ENCODE measurements around the gene DBH.
"Not testable (repeated sequence)": the region's sequence is repeated elsewhere in the genome, so short reads cannot be mapped to it uniquely, and the experiment has no call there.

DBH gene

DNA sequence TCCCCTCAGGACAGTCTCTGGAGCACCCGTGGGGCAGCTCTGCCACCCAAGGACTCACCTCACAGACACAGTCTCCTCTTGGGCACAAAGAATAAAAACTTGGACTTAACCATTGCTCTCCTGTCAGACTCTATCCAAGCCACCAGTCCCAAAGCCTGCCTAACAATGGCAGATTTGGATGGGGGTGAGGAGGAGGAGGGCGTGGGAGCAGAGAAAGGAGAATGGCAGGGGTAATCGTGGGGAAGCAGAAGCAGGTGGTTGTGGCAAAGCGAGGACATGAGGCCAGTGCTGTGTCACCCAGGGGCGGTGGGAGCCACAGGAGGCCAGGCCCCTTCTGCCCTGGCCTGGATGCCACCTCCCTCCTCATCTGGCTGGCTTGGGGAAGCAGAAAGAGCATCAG lies 21.5 kb upstream of the DBH start:
- Histone ChIP-seq H3K36me3 (ENCODE audit: control insufficient read depth, insufficient read depth, low read length) (no peaks in the 10 kb centered on the region), H3K4me1 (ENCODE audit: control insufficient read depth, insufficient read depth, low read length) (no peaks in the 10 kb centered on the region), H3K9me3 (ENCODE audit: control insufficient read depth, insufficient read depth, low read length) (no peaks in the 10 kb centered on the region), H3K27me3 (ENCODE audit: control insufficient read depth, insufficient read depth, low read length) (peaks cover 4% of the 10 kb centered on the region), H3K4me3 (ENCODE audit: low read depth, low read length) (no peak overlapping the region), H3K9ac (ENCODE audit: low read depth, low read length) (no peak overlapping the region)

DNA sequence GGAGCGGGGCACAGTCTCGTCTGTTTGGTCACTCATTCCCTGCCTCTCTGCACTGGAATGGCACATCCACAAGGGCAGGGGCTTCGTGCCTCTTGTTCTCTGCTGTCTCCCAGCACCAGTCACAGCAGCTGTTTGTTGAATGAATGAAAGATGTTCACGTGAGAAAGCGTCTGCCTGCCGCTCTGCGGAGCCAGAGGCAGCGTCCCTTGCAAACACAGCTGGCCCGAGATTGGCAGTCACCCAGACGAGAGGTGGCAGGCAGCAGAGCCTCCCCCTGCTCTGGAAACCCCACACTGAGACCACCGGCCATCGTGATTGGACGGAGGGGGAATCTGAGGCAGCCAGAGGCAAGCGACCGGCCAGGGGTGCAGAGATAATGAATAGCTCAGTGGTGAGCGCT lies 21.0 kb upstream of the DBH start:
- Histone ChIP-seq H3K9me3 (ENCODE audit: control insufficient read depth, insufficient read depth, low read length) (no peaks in the 10 kb centered on the region), H3K27me3 (ENCODE audit: control insufficient read depth, insufficient read depth, low read length) (no peaks in the 10 kb centered on the region), H3K36me3 (ENCODE audit: control insufficient read depth, insufficient read depth, low read length) (no peaks in the 10 kb centered on the region)

DNA sequence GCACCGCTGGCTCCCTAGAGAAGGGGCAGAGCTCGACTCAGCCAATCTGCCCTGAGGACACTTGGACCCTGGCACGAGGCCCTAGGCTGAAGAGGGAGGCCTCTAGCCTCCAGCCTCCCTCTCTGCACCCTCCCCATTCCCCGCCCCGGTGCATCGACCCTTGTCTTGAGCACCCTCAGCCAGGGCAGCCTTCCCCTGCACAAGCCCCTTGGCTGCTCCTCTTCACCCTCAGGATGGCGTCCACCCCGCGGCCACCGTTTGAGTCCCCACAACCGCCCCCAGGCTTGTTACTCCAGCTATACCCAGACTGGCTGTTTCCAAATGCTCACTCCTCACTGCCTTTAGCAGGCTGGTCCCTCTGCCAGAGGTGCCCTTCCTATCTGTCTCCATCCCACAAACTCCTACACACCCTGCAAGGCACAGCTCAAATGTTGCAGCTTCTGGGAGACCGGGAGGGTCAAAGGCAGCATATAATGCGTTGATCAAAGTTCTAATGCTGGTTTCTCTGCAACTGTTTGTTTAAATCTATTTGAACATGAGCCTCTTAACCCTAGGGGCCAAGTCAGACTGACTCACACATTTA lies 20.5 kb upstream of the DBH start:
- no peak overlapping the region for H3K4me3 ChIP-seq (ENCODE audit: low read depth, low read length)
- H3K36me3 ChIP-seq (ENCODE audit: control insufficient read depth, insufficient read depth, low read length) = no peaks in the 10 kb centered on the region
- no peaks in the 10 kb centered on the region for H3K4me1 ChIP-seq (ENCODE audit: control insufficient read depth, insufficient read depth, low read length)
- H3K27me3 ChIP-seq (ENCODE audit: control insufficient read depth, insufficient read depth, low read length) = no peaks in the 10 kb centered on the region
- H3K9me3 ChIP-seq (ENCODE audit: control insufficient read depth, insufficient read depth, low read length) = no peaks in the 10 kb centered on the region
- H3K9ac ChIP-seq (ENCODE audit: low read depth, low read length) = no peak overlapping the region

More for the DNA sequence above, 21.0 kb upstream of the DBH start:
- Histone ChIP-seq H3K9ac (ENCODE audit: low read depth, low read length) (no peak overlapping the region), H3K4me1 (ENCODE audit: control insufficient read depth, insufficient read depth, low read length) (no peaks in the 10 kb centered on the region), H3K4me3 (ENCODE audit: low read depth, low read length) (no peak overlapping the region)

DNA sequence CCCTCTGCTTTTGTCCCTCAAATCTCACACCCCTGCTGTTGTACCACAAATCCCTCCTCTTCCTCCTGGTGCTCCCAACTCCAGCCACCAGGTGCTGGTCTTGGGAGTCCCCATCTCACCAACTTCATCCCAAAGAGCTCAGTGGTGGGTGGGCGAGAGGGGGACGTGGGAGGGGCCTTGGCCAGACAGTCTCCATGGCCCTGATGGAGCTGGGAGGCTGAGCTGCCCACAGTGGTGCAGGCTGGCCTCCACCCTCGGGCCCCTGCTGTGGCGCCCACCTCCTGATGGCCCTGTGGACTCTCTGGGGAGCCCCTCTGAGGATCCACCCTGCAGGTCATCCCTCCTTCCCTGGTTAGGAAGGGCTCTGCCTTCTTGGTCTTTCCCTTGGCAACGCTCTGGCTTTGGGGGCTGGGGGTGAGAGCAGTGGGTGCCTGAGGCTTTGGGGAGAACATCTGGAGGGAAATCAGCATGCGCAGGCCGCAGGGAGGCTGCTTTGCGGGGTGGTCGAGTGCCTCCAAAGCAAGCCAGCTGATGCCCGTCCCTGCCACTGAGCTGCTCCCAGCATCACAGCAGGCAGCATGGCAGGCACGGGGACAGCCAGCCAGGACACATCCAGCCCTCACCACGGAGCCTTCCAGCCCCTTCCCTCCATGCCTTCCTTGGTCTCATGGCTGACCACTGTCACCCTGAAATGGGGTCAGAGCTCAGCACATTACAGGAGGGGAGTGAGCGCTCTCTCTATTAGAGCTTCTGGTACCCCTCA lies 19.3 kb upstream of the DBH start:
- H3K9me3 ChIP-seq (ENCODE audit: control insufficient read depth, insufficient read depth, low read length) = no peaks in the 10 kb centered on the region

DNA sequence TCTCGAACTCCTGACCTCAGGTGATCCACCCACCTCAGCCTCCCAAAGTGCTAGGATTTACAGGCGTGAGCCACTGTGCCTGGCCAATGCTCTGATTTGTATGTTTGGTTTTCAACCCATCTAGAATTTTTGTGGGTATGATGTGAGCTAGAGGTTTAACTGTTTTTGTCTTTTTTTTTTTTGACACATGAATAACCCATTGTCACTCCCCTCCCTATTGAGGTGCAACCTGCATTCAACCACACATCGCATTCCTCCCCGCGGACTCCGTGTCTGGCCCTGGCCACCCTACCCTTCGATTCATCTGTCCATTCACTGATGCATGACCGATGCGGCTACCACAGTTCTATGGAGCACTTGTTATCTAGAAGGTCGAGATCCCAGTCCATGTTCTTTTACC lies 17.4 kb upstream of the DBH start:
- H3K9me3 ChIP-seq (ENCODE audit: control insufficient read depth, insufficient read depth, low read length) = no peaks in the 10 kb centered on the region
- H3K36me3 ChIP-seq (ENCODE audit: control insufficient read depth, insufficient read depth, low read length) = no peaks in the 10 kb centered on the region
- no peak overlapping the region for H3K4me3 ChIP-seq (ENCODE audit: low read depth, low read length)
- no peaks in the 10 kb centered on the region for H3K27me3 ChIP-seq (ENCODE audit: control insufficient read depth, insufficient read depth, low read length)
- no peak overlapping the region for H3K9ac ChIP-seq (ENCODE audit: low read depth, low read length)
- no peaks in the 10 kb centered on the region for H3K4me1 ChIP-seq (ENCODE audit: control insufficient read depth, insufficient read depth, low read length)

More for the DNA sequence above, 19.3 kb upstream of the DBH start:
- Histone ChIP-seq H3K27me3 (ENCODE audit: control insufficient read depth, insufficient read depth, low read length) (no peaks in the 10 kb centered on the region), H3K4me1 (ENCODE audit: control insufficient read depth, insufficient read depth, low read length) (no peaks in the 10 kb centered on the region), H3K9ac (ENCODE audit: low read depth, low read length) (no peak overlapping the region), H3K36me3 (ENCODE audit: control insufficient read depth, insufficient read depth, low read length) (no peaks in the 10 kb centered on the region), H3K4me3 (ENCODE audit: low read depth, low read length) (no peak overlapping the region)

DNA sequence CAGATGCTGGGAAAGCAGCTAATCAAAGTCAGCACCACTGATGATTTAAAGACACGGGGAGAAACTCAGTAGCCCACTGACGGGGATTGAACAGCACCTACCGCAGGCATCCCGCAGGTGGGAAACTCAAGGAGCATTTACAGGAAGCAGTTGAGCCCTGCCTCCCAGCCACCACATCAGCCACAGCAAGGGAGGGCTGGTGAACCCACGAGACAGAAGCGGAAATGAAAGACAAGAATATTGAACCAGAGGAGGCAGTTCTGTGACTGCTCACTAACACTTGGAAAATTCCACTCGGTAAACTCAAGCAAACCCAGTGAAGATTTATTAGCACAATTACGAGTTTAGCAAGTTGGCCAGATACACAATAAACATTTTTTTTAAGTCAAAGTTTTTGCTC lies 16.4 kb upstream of the DBH start:
- H3K27me3 ChIP-seq (ENCODE audit: control insufficient read depth, insufficient read depth, low read length) = no peaks in the 10 kb centered on the region
- H3K36me3 ChIP-seq (ENCODE audit: control insufficient read depth, insufficient read depth, low read length) = no peaks in the 10 kb centered on the region
- no peaks in the 10 kb centered on the region for H3K4me1 ChIP-seq (ENCODE audit: control insufficient read depth, insufficient read depth, low read length)
- H3K9ac ChIP-seq (ENCODE audit: low read depth, low read length) = no peak overlapping the region
- H3K9me3 ChIP-seq (ENCODE audit: control insufficient read depth, insufficient read depth, low read length) = no peaks in the 10 kb centered on the region
- H3K4me3 ChIP-seq (ENCODE audit: low read depth, low read length) = no peak overlapping the region

DNA sequence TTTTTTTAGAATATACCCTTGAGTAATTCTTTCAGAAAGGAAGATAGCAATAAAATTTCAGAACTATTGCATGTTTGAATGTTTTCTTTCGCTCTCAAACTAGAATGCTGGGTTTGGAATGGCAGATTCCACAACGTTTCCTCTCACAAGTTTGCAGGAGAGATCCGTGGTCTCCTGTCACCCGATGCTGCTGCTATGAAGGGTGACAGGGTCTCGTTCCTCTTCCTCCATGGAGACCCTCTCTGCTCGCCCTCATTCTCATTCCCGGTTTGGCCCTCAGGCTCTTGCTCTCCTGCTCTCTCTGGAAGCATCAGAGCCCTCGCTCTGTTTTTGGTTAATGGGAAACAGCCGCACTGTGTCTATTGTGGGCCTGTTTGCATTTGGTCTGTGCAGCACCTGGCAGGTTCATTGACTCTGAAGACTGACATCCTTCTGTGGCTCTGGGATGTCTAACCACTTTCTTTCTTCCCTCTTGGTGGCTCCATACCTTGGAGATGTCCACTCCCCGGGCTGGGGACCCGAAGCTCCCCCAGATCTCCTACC lies 14.4 kb upstream of the DBH start:
- H3K27me3 ChIP-seq (ENCODE audit: control insufficient read depth, insufficient read depth, low read length) = no peaks in the 10 kb centered on the region
- H3K4me1 ChIP-seq (ENCODE audit: control insufficient read depth, insufficient read depth, low read length) = no peaks in the 10 kb centered on the region
- H3K4me3 ChIP-seq (ENCODE audit: low read depth, low read length) = no peak overlapping the region
- no peaks in the 10 kb centered on the region for H3K36me3 ChIP-seq (ENCODE audit: control insufficient read depth, insufficient read depth, low read length)
- no peaks in the 10 kb centered on the region for H3K9me3 ChIP-seq (ENCODE audit: control insufficient read depth, insufficient read depth, low read length)
- H3K9ac ChIP-seq (ENCODE audit: low read depth, low read length) = no peak overlapping the region

DNA sequence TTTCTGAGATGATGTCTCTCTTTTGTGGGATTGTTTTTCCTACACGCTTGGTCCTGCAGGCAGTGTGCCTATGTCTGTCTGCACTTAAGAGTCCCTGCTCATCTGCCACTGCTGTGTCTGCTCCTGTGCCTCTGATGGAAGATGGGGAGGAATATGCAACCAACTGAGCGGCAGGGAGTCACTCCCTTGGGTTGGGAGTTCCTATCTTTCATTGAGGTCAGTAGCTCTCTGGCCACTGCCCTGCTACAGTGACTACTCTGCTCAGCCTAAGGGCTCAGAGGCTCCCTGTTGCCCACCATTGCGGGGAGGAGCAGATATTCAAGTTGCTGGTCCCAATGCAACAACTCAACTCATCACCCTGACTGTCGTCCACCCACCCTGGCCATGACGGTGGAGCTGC lies 13.6 kb upstream of the DBH start:
- Histone ChIP-seq H3K4me3 (ENCODE audit: low read depth, low read length) (no peak overlapping the region), H3K9me3 (ENCODE audit: control insufficient read depth, insufficient read depth, low read length) (no peaks in the 10 kb centered on the region), H3K27me3 (ENCODE audit: control insufficient read depth, insufficient read depth, low read length) (no peaks in the 10 kb centered on the region), H3K36me3 (ENCODE audit: control insufficient read depth, insufficient read depth, low read length) (no peaks in the 10 kb centered on the region), H3K9ac (ENCODE audit: low read depth, low read length) (no peak overlapping the region), H3K4me1 (ENCODE audit: control insufficient read depth, insufficient read depth, low read length) (no peaks in the 10 kb centered on the region)

DNA sequence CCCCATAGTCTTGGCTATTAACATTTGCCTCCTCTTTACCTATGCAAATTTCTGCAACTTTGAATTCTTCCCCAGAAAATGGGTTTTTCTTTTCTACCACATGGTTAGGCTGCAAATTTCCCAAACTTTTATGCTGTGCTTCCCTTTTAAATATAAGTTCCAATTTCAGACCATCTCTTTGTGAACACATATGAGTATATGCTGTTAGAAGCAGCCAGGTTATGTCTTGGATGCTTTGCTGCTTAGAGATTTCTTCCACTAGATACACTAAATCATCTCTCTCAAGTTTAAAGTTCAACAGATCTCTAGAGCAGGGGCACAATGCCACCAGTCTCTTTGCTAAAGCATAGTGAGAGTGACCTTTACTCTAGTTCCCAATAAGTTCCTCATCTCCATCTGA lies 10.2 kb upstream of the DBH start:
- H3K27me3 ChIP-seq (ENCODE audit: control insufficient read depth, insufficient read depth, low read length); H3K9me3 ChIP-seq (ENCODE audit: control insufficient read depth, insufficient read depth, low read length); H3K4me1 ChIP-seq (ENCODE audit: control insufficient read depth, insufficient read depth, low read length); H3K4me3 ChIP-seq (ENCODE audit: low read depth, low read length); H3K9ac ChIP-seq (ENCODE audit: low read depth, low read length); H3K36me3 ChIP-seq (ENCODE audit: control insufficient read depth, insufficient read depth, low read length): not testable (repeated sequence)

DNA sequence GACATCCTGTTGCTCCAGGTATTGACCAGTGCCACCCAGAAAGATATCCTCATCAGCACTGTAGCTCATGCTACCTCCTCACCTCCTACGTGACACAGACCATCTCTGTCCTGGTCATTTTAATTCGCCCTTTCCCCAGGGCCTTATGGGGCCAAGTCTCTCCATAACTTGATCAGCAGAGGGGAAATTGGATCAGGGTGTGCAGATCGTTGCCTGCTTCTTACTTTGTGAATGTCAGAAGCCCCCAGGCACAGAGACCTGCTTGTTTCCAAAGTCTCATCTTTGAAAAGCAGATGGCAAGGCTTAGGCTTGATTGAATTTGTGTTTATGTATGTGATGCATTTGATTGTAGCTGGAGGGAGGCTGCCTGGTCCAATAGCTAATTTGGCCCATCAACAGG lies 8.8 kb upstream of the DBH start:
- Histone ChIP-seq H3K4me3 (ENCODE audit: low read depth, low read length) (no peak overlapping the region), H3K27me3 (ENCODE audit: control insufficient read depth, insufficient read depth, low read length) (no peaks in the 10 kb centered on the region), H3K9me3 (ENCODE audit: control insufficient read depth, insufficient read depth, low read length) (no peaks in the 10 kb centered on the region), H3K9ac (ENCODE audit: low read depth, low read length) (no peak overlapping the region), H3K4me1 (ENCODE audit: control insufficient read depth, insufficient read depth, low read length) (no peaks in the 10 kb centered on the region), H3K36me3 (ENCODE audit: control insufficient read depth, insufficient read depth, low read length) (no peaks in the 10 kb centered on the region)

DNA sequence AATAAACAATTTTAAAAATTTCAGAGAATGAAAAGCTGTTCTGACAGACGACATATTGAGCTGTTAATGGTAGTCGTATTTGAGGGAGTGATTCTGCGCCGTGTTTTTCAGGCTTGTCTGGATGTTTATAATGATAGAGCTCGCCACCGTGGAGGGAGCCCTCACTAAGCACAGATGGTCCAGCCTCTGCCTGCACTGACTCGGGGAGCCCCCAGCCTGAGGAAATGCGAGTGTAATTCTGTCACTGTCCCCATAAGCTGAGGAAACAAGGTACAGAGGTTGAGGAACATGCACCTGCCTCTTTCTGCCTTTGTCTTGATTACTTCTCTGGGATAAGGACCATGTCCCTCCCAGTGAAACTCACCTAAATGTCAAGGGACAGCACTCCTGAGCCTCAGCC lies 7.4 kb upstream of the DBH start:
- H3K36me3 ChIP-seq (ENCODE audit: control insufficient read depth, insufficient read depth, low read length) = no peaks in the 10 kb centered on the region
- no peaks in the 10 kb centered on the region for H3K9me3 ChIP-seq (ENCODE audit: control insufficient read depth, insufficient read depth, low read length)
- peaks cover 1% of the 10 kb centered on the region for H3K4me1 ChIP-seq (ENCODE audit: control insufficient read depth, insufficient read depth, low read length)
- H3K27me3 ChIP-seq (ENCODE audit: control insufficient read depth, insufficient read depth, low read length) = no peaks in the 10 kb centered on the region
- no peak overlapping the region for H3K9ac ChIP-seq (ENCODE audit: low read depth, low read length)
- no peak overlapping the region for H3K4me3 ChIP-seq (ENCODE audit: low read depth, low read length)
